Natural killer cell (primary cell): Measurements from ENCODE around the gene LIMS4. TPM values are rescaled to one million over a fixed set of nuclear protein-coding genes. Genes with fewer than 3 reads are reported as not detected.
"Not testable (repeated sequence)": the region's sequence is repeated elsewhere in the genome, so short reads cannot be mapped to it uniquely, and the experiment has no call there.

Experiments used
- ATAC-seq, 3 donors: fragments of 150-1000 bp in 2 of 3; fragments of 200-7000 bp in 1 of 3; cut with Tn5 transposase; 1 replicate in 1 of 3; 2 replicates in 2 of 3; pipeline ENCODE4 v1.10.0; 2021; ENCODE audit warnings: mild to moderate bottlenecking in 2 of 3, moderate library complexity in 2 of 3
- DNase-seq, 2 donors: peaks; one replicate each; pipeline versions ENCODE4 v3.0.0 to v3.0.0-alpha.2; 2013 to 2021; ENCODE audit warnings: mixed read lengths in 1 of 2
- H3K27ac ChIP-seq: one replicate; pipeline ENCODE4 v1.5.1; 2013; ENCODE audit warnings: mild to moderate bottlenecking, low read length
- H3K27me3 ChIP-seq: one replicate; pipeline ENCODE4 v1.6.1; 2013; ENCODE audit warnings: low read length; ENCODE audit not compliant: control insufficient read depth, insufficient read depth
- H3K36me3 ChIP-seq: one replicate; pipeline ENCODE4 v1.6.1; 2013; ENCODE audit warnings: low read length; ENCODE audit not compliant: control insufficient read depth, insufficient read depth
- H3K4me1 ChIP-seq: one replicate; pipeline ENCODE4 v1.6.1; 2013; ENCODE audit warnings: low read length; ENCODE audit not compliant: control insufficient read depth, insufficient read depth
- H3K4me3 ChIP-seq: one replicate; pipeline ENCODE4 v1.5.1; 2013; ENCODE audit warnings: low read length
- H3K9me3 ChIP-seq: one replicate; pipeline ENCODE4 v1.6.1; 2013; ENCODE audit warnings: low read length; ENCODE audit not compliant: control insufficient read depth, insufficient read depth
- H3K27ac Mint-ChIP-seq, 2 donors: one replicate each; pipeline ENCODE4 v1.8.0; 2022; ENCODE audit warnings: mild to moderate bottlenecking in 2 of 2, mixed read lengths in 2 of 2, moderate library complexity in 1 of 2
- H3K27me3 Mint-ChIP-seq, 2 donors: one replicate each; pipeline ENCODE4 v1.8.0; 2022; ENCODE audit warnings: low read depth in 2 of 2, mixed read lengths in 2 of 2
- H3K36me3 Mint-ChIP-seq: one replicate; pipeline ENCODE4 v1.8.0; 2022; ENCODE audit warnings: mixed read lengths
- H3K4me1 Mint-ChIP-seq, 2 donors: one replicate each; pipeline ENCODE4 v1.8.0; 2022; ENCODE audit warnings: mixed read lengths in 2 of 2
- H3K4me3 Mint-ChIP-seq: one replicate; pipeline ENCODE4 v1.8.0; 2022; ENCODE audit warnings: mild to moderate bottlenecking, moderate library complexity, mixed read lengths
- H3K9me3 Mint-ChIP-seq, 2 donors: one replicate each; pipeline ENCODE4 v1.8.0; 2022; ENCODE audit warnings: mixed read lengths in 2 of 2
- WGBS: methylation state at CpG from one replicate; pipeline ENCODE4 v1.1.7; 2013; ENCODE audit warnings: missing lambda C conversion rate; ENCODE audit not compliant: insufficient coverage; 5-methylcytosine and 5-hydroxymethylcytosine counted together
- intact Hi-C: fragments of 100-400 bp; cut with micrococcal nuclease; formaldehyde crosslinking; loops from one replicate; pipeline ENCODE4 v1.14.2; 2022
- total RNA-seq, 4 donors: library from RNA; stranded (reverse); fragments of 120-200 nt in 1 of 4; gene quantifications; one replicate each; pipeline versions ENCODE4 v1.2.3 to v1.2.4, GENCODE V29; 2013 to 2022

LIMS4 gene
- total RNA-seq, 3 donors from 2014 or later (not counting 1 experiment from before 2014, with no cell fraction given): 0.33 to 0.48 (median 0.40) TPM

DNA sequence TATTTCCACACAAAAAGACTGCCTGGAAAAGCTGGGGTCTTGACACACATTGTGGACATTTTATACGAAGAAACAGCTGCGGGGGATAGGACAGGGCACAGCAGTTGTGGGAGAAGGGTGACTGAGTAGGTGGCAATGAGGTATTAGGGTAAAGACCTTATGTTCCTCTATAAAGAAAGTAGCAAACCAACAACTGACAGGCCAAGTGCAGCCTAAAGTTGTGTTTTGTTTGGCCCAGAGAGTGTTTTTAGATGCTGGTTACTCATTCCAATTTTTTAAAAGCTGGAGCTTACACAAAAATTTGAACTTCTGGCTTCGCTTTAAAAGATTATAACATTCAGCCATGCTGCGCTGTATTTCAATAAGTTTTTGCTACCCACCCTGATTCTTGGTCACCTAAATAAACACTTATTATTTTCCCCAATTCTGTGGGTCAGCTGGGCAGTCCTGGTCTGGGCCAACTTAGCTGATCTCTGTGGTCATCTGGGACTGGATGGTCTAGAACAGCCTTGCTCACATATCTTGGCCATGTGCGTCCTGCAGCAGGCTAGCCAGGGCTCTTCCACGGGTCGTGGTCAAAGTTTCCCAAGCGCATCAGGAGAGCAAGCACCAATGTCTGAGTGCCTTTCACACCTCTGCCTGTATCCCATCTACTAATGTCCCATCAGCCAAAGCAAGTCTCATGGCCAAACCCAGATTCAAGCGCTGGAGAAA is 51.8 kb downstream of the LIMS4 start:
- ATAC-seq, H3K9me3 ChIP-seq, H3K27me3 ChIP-seq, H3K27ac ChIP-seq, H3K4me3 Mint-ChIP-seq, H3K4me3 ChIP-seq, H3K27ac Mint-ChIP-seq, H3K4me1 Mint-ChIP-seq, H3K4me1 ChIP-seq, H3K27me3 Mint-ChIP-seq, H3K36me3 Mint-ChIP-seq, H3K36me3 ChIP-seq, H3K9me3 Mint-ChIP-seq, intact Hi-C loops, DNase-seq: not testable (repeated sequence)
- no CpG with 5 or more reads among the region's 9 CpGs for WGBS

DNA sequence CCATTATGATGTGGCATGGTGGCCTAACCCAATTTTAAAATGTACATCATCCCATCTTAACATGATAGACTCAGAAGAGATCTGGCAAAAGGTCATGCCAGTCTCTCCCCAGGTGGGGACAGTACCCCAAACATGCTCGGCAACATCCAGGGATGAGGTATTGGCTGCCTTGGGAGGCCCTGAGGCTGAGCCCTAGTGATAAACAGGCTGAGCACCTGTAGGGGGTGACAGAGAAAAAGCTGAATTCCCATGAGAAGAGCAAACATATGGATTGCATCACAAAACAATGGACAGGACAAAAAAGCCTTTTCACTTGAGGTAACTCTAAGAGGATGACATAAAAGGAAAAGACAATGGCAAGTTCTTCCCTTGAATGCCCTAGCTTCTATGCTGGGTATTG is 65.5 kb downstream of the LIMS4 start:
- H3K4me1 ChIP-seq, H3K27me3 ChIP-seq, ATAC-seq, H3K9me3 ChIP-seq, DNase-seq, H3K27ac Mint-ChIP-seq, H3K36me3 Mint-ChIP-seq, H3K4me3 Mint-ChIP-seq, H3K36me3 ChIP-seq, H3K4me1 Mint-ChIP-seq, intact Hi-C loops, H3K4me3 ChIP-seq, H3K9me3 Mint-ChIP-seq, H3K27me3 Mint-ChIP-seq, H3K27ac ChIP-seq: not testable (repeated sequence)
- WGBS: no CpG with 5 or more reads among the region's 1 CpG

DNA sequence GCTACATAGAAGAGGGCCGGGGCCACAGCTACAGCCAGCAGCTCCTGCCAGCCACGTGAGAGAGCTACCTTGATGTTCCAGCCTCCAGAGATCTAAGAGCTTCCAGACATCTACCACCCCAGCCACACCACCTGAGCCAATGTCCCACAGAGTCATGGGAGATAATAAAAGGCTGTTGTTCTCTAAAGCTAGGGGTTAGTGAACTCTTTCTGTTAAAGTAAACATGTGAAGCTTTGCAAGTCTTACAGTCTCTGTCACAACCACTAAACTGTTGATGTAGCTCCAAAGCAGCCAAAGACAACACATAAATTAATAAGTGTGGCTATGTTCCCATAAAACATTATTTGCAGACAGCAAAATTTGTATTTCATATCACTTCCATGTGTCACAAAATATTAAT is 67.6 kb downstream of the LIMS4 start:
- H3K4me3 ChIP-seq, H3K9me3 ChIP-seq, H3K36me3 Mint-ChIP-seq, H3K4me3 Mint-ChIP-seq, ATAC-seq, H3K27me3 ChIP-seq, H3K9me3 Mint-ChIP-seq, intact Hi-C loops, H3K4me1 Mint-ChIP-seq, H3K27ac ChIP-seq, H3K4me1 ChIP-seq, H3K27me3 Mint-ChIP-seq, H3K36me3 ChIP-seq, DNase-seq, H3K27ac Mint-ChIP-seq: not testable (repeated sequence)
- no CpG with 5 or more reads among the region's 2 CpGs for WGBS

DNA sequence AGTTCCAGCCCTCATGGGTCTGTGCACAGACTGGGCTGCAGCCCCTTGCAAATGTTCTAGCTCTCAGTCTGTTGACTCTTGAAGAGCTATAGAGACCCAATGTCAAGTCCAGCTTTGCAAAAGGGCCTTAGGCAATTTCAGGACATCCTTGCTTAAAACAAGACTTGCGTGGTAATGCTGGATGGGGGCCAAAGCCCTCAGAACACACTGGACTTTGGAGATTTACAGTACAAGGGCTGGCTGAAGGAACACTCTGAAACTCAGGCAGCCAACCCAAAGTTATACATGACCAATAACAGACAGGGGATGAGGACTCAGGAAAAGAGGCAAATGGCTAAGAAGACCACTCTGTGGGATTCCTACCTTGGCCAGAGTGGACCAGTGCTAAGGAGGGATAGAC is 68.4 kb downstream of the LIMS4 start:
- WGBS: no CpG with 5 or more reads among the region's 1 CpG
- H3K9me3 ChIP-seq, H3K4me3 ChIP-seq, H3K27ac ChIP-seq, H3K36me3 ChIP-seq, DNase-seq, intact Hi-C loops, H3K9me3 Mint-ChIP-seq, H3K4me1 Mint-ChIP-seq, ATAC-seq, H3K27me3 Mint-ChIP-seq, H3K27me3 ChIP-seq, H3K27ac Mint-ChIP-seq, H3K4me1 ChIP-seq, H3K4me3 Mint-ChIP-seq, H3K36me3 Mint-ChIP-seq: not testable (repeated sequence)

DNA sequence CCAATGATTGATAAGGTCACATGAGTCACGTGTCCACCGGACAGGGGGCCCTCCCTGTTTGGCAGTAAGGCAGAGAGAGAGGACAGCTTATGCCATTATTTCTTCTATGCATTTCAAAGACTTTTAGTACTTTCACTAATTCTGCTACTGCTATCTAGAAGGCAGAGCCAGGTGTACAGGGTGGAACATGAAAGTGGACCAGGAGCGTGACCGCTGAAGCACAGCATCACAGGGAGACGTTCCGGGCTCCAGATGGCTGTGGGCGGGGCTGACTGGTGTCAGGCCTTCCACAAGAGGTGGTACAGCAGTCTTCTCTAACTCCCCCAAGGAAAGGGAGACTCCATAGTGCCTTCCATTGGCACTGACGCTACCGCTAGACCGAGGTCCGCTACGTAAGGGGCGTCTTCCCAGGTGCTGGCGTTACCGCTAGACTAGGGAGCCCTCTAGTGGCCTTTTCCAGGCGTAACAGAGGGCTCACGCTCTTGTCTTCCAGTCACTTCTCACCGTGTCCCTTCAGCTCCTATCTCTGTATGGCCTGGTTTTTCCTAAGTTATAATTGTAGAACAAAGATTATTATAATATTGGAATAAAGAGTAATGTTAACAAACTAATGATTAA is 71.5 kb downstream of the LIMS4 start:
- peak in 2 of 3 donors; percentile 70 to 89 for ATAC-seq
- H3K4me1 Mint-ChIP-seq, H3K36me3 Mint-ChIP-seq, H3K9me3 Mint-ChIP-seq, intact Hi-C loops, H3K36me3 ChIP-seq, H3K27me3 ChIP-seq, H3K27ac Mint-ChIP-seq, H3K27me3 Mint-ChIP-seq, H3K4me3 ChIP-seq, H3K9me3 ChIP-seq, H3K4me3 Mint-ChIP-seq, H3K27ac ChIP-seq, H3K4me1 ChIP-seq, DNase-seq: not testable (repeated sequence)
- no CpG with 5 or more reads among the region's 18 CpGs for WGBS

DNA sequence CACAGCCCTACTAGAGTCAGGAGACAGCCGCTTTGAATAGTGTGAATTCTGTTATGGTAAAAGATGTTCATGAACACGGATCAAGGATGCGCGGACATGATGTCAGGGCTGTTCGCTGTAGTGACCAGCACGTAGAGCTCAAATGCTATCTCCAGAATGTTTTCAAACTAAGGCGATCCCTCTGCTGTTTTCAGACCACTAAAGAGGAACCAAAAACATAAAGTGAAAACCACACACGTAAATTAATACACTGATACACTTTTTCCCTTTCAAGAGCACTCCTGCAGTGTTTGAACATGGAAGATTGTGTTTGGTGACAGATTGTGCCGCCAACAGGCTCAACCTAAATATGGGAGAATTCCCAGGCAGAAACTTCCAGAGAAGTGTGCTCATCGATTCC is 73.2 kb downstream of the LIMS4 start:
- H3K27me3 ChIP-seq, H3K4me1 Mint-ChIP-seq, H3K9me3 Mint-ChIP-seq, H3K4me3 ChIP-seq, H3K27ac Mint-ChIP-seq, H3K4me3 Mint-ChIP-seq, H3K9me3 ChIP-seq, H3K27ac ChIP-seq, ATAC-seq, DNase-seq, intact Hi-C loops, H3K36me3 ChIP-seq, H3K36me3 Mint-ChIP-seq, H3K27me3 Mint-ChIP-seq, H3K4me1 ChIP-seq: not testable (repeated sequence)
- WGBS: no CpG with 5 or more reads among the region's 10 CpGs

DNA sequence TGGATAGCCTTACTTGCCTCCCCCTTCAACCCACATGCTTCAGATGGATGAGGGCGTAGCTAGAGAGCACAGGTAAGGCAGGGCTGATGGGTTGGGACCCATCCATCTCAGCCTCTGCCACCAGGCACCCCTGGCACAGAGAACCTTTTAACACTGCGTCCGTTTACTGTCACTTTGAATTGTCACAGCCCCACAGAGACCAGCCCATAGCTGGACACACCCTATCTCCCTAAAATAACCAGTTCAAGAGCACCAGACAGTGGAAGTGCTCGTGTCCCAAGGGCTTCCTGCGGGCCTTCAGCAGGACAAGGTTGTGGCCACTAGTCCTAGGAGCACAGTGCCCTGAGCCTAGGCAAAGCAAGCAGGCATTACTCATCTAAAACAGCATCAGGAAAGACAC is 76.6 kb downstream of the LIMS4 start:
- H3K36me3 ChIP-seq, H3K36me3 Mint-ChIP-seq, intact Hi-C loops, H3K4me1 ChIP-seq, ATAC-seq, H3K9me3 ChIP-seq, H3K27ac Mint-ChIP-seq, H3K4me3 ChIP-seq, H3K27me3 Mint-ChIP-seq, H3K4me3 Mint-ChIP-seq, H3K9me3 Mint-ChIP-seq, H3K4me1 Mint-ChIP-seq, H3K27ac ChIP-seq, DNase-seq, H3K27me3 ChIP-seq: not testable (repeated sequence)
- no CpG with 5 or more reads among the region's 5 CpGs for WGBS
